DND-41 (cell line): ENCODE data around the gene LSM3.

Experiments
- ATAC-seq: fragments of 200-7000 bp; cut with Tn5 transposase; 3 replicates; pipeline ENCODE4 v1.9.1; 2021; ENCODE audit warnings: low read depth; ENCODE audit not compliant: insufficient read depth
- DNase-seq: peaks from one replicate; pipeline ENCODE4 v3.0.0-alpha.2; 2020
- H2AFZ ChIP-seq: 2 replicates; pipeline ENCODE4 v1.6.0; 2012; ENCODE audit warnings: low read depth, low read length
- H3K27ac ChIP-seq: 2 replicates; pipeline ENCODE4 v1.5.1; 2012; ENCODE audit warnings: low read length, inconsistent platforms
- H3K27me3 ChIP-seq: fragments of 200-600 bp; sonication (generic); 2 replicates; pipeline ENCODE4 v1.6.0; 2012; ENCODE audit warnings: low read length, mild to moderate bottlenecking, inconsistent platforms; ENCODE audit not compliant: insufficient read depth, poor library complexity
- H3K36me3 ChIP-seq: 2 replicates; pipeline ENCODE4 v1.5.1; 2012; ENCODE audit warnings: low read length, inconsistent platforms; ENCODE audit not compliant: insufficient read depth
- H3K4me1 ChIP-seq: 2 replicates; pipeline ENCODE4 v1.5.1; 2012; ENCODE audit warnings: mild to moderate bottlenecking, low read length; ENCODE audit not compliant: insufficient read depth
- H3K4me2 ChIP-seq: 2 replicates; pipeline ENCODE4 v1.6.0; 2012; ENCODE audit warnings: mild to moderate bottlenecking, moderate library complexity, low read length, inconsistent platforms; ENCODE audit not compliant: insufficient read depth
- H3K4me3 ChIP-seq, 2 experiments: fragments of 200-600 bp in 1 of 2; shearing (Covaris generic) in 1 of 2; 2 replicates each; pipeline ENCODE4 v1.5.1; 2012 to 2016; ENCODE audit warnings: inconsistent platforms in 2 of 2, low read length in 2 of 2, mild to moderate bottlenecking in 2 of 2, low read depth in 1 of 2, moderate library complexity in 1 of 2
- H3K79me2 ChIP-seq: 2 replicates; pipeline ENCODE4 v1.6.0; 2012; ENCODE audit warnings: low read length, inconsistent platforms; ENCODE audit not compliant: insufficient read depth
- H3K9ac ChIP-seq: 2 replicates; pipeline ENCODE4 v1.6.0; 2012; ENCODE audit warnings: low read depth, mild to moderate bottlenecking, inconsistent platforms, low read length, moderate library complexity
- H3K9me3 ChIP-seq: 2 replicates; pipeline ENCODE4 v1.5.1; 2012; ENCODE audit warnings: low read length, moderate library complexity, mild to moderate bottlenecking, inconsistent platforms; ENCODE audit not compliant: insufficient read depth, severe bottlenecking
- H4K20me1 ChIP-seq: 2 replicates; pipeline ENCODE4 v1.6.0; 2012; ENCODE audit warnings: low read length; ENCODE audit not compliant: insufficient read depth
- CTCF ChIP-seq: IDR thresholded peaks from 2 replicates; pipeline ENCODE4 v1.5.1; 2012; ENCODE audit warnings: borderline replicate concordance, low read length, moderate library complexity, mild to moderate bottlenecking; ENCODE audit not compliant: poor library complexity, severe bottlenecking; ENCODE audit errors: extremely low read depth
- EZH2 ChIP-seq: IDR thresholded peaks from 3 replicates; pipeline ENCODE4 v1.6.1; 2012; ENCODE audit warnings: borderline replicate concordance, low read depth, mild to moderate bottlenecking, moderate library complexity, low read length, inconsistent platforms; ENCODE audit not compliant: severe bottlenecking

Gene LSM3

GRCh38 chr3:14147066-14147435 is 31.6 kb upstream of the LSM3 start:
- no peak for TF ChIP-seq EZH2
- TF ChIP-seq CTCF = no peak
- DNase-seq = no peak

DNA sequence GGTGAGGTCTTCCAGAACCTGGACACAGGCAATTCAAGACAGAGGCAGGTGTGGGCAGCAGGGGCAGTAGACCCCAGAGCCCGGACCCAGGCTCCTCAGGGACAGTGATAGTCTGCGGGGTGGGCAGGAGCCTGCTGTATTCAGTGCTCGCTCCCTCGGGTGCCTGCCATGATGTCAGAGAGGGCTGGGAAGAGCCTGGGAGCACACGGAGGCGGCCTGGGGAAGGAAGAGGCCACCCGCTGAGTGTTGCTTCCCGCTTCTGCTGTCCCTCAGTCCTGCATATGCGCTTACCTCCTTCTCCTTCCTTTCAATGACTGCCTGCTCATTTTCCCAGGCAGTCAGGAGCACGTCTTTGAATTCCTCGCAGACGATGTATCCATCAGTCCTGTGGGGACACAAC is 31.0 kb upstream of the LSM3 start:
- H3K4me1 ChIP-seq = peaks cover 3% of the 10 kb centered on the region; the same call in 1 of the 2 replicates
- no peaks in the 10 kb centered on the region for H3K27me3 ChIP-seq
- no peak overlapping the region for H3K27ac ChIP-seq
- no peak for TF ChIP-seq EZH2
- no peak for TF ChIP-seq CTCF
- no peak overlapping the region for H3K9ac ChIP-seq
- H3K79me2 ChIP-seq = no peaks in the 10 kb centered on the region
- H2AFZ ChIP-seq = no peak overlapping the region
- no peak overlapping the region for H3K4me2 ChIP-seq
- no peak for ATAC-seq
- DNase-seq = no peak
- H3K4me3 ChIP-seq = no peak overlapping the region
- peaks cover 62% of the 10 kb centered on the region for H3K36me3 ChIP-seq
- H4K20me1 ChIP-seq = peaks cover 10% of the 10 kb centered on the region
- no peaks in the 10 kb centered on the region for H3K9me3 ChIP-seq

More at GRCh38 chr3:14147066-14147435, 31.6 kb upstream of the LSM3 start:
- Histone ChIP-seq H3K27me3 (no peaks in the 10 kb centered on the region), H2AFZ (no peak overlapping the region), H3K4me1 (peaks cover 3% of the 10 kb centered on the region; the same call in 1 of the 2 replicates), H3K9ac (no peak overlapping the region), H3K27ac (no peak overlapping the region), H4K20me1 (peaks cover 10% of the 10 kb centered on the region), H3K9me3 (no peaks in the 10 kb centered on the region), H3K79me2 (no peaks in the 10 kb centered on the region), H3K36me3 (peaks cover 61% of the 10 kb centered on the region), H3K4me3 (no peak overlapping the region), H3K4me2 (no peak overlapping the region)
- ATAC-seq = no peak

GRCh38 chr3:14148041-14148985 is 30.3 kb upstream of the LSM3 start:
- H2AFZ ChIP-seq = no peak overlapping the region
- peaks cover 3% of the 10 kb centered on the region; the same call in 1 of the 2 replicates for H3K4me1 ChIP-seq
- no peak overlapping the region for H3K4me2 ChIP-seq
- H3K27me3 ChIP-seq = no peaks in the 10 kb centered on the region
- ATAC-seq (no peak), DNase-seq (no peak)
- TF ChIP-seq EZH2 = no peak
- no peak for TF ChIP-seq CTCF
- no peaks in the 10 kb centered on the region for H3K79me2 ChIP-seq
- no peak overlapping the region for H3K4me3 ChIP-seq
- H3K9ac ChIP-seq = no peak overlapping the region
- H3K9me3 ChIP-seq = no peaks in the 10 kb centered on the region
- peaks cover 10% of the 10 kb centered on the region for H4K20me1 ChIP-seq
- peaks cover 61% of the 10 kb centered on the region for H3K36me3 ChIP-seq
- H3K27ac ChIP-seq = no peak overlapping the region
